M059J (cell line): ENCODE measurements around the gene PSORS1C1. TPM values are rescaled to one million over a fixed set of nuclear protein-coding genes. Genes with fewer than 3 reads are reported as not detected.
"Not testable (repeated sequence)": the region's sequence is repeated elsewhere in the genome, so short reads cannot be mapped to it uniquely, and the experiment has no call there.

ENCODE experiments used
- DNase-seq: peaks from one replicate; pipeline ENCODE4 v3.0.0-alpha.2; 2012; ENCODE audit warnings: low read depth
- total RNA-seq: library from RNA; depleted of rRNA; stranded (reverse); fragments of >200 nt; shearing (Covaris generic); gene quantifications from 2 replicates; pipeline ENCODE4 v1.2.3, GENCODE V29; 2014; rRNA removed

PSORS1C1 gene
- 0.15 and 8.3 TPM in 2 replicates for total RNA-seq

GRCh38 chr6:31114541-31114878 lies at the start of gene PSORS1C1:
TSS of gene PSORS1C1 (plus strand) at chr6:31114800. CDS start at chr6:31129633, 14,833 bp downstream.
- peak; percentile 98 for DNase-seq

GRCh38 chr6:31065556-31065955 lies 49.0 kb upstream of the PSORS1C1 start:
- no peak for DNase-seq

- not testable (repeated sequence) for DNase-seq
Observed at GRCh38 chr6:31067028-31067427, 47.6 kb upstream of the PSORS1C1 start.

- not testable (repeated sequence) for DNase-seq
Observed at GRCh38 chr6:31067891-31068668, 46.5 kb upstream of the PSORS1C1 start.

GRCh38 chr6:31068669-31069340 lies 45.8 kb upstream of the PSORS1C1 start:
- DNase-seq = peak; percentile 87

GRCh38 chr6:31070711-31071197 lies 43.8 kb upstream of the PSORS1C1 start:
- DNase-seq = peak; percentile 88

GRCh38 chr6:31074401-31074800 lies 40.2 kb upstream of the PSORS1C1 start:
- no peak for DNase-seq

- DNase-seq = peak; percentile 61
Observed at GRCh38 chr6:31075528-31075927, 39.1 kb upstream of the PSORS1C1 start.

- no peak for DNase-seq
Observed at GRCh38 chr6:31076611-31077010, 38.0 kb upstream of the PSORS1C1 start.

GRCh38 chr6:31079656-31080261 lies 34.8 kb upstream of the PSORS1C1 start:
- peak; percentile 76 for DNase-seq

- no peak for DNase-seq
Observed at GRCh38 chr6:31081872-31082271, 32.7 kb upstream of the PSORS1C1 start.

GRCh38 chr6:31083742-31084354 lies 30.8 kb upstream of the PSORS1C1 start:
- peak; percentile 76 for DNase-seq

- peak; percentile 89 for DNase-seq
Observed at GRCh38 chr6:31086788-31087440, 27.7 kb upstream of the PSORS1C1 start.

GRCh38 chr6:31087494-31088089 lies 27.0 kb upstream of the PSORS1C1 start:
- DNase-seq = peak; percentile 92

GRCh38 chr6:31090275-31090972 lies 24.2 kb upstream of the PSORS1C1 start:
- no peak for DNase-seq

- no peak for DNase-seq
Observed at GRCh38 chr6:31090973-31091364, 23.6 kb upstream of the PSORS1C1 start.

GRCh38 chr6:31091680-31092079 lies 22.9 kb upstream of the PSORS1C1 start:
- DNase-seq = no peak

GRCh38 chr6:31092238-31092637 lies 22.4 kb upstream of the PSORS1C1 start:
- no peak for DNase-seq

GRCh38 chr6:31092769-31093505 lies 21.7 kb upstream of the PSORS1C1 start:
- no peak for DNase-seq

- DNase-seq = peak; percentile 75
Observed at GRCh38 chr6:31094389-31094881, 20.2 kb upstream of the PSORS1C1 start.
